OCI-LY1 (cell line): ENCODE data around the gene TMEM178B.

ENCODE experiments used
- H2AFZ ChIP-seq: fragments of 200-600 bp; sonication (generic), shearing (Covaris generic); 2 replicates; pipeline ENCODE4 v1.6.0; 2014; ENCODE audit warnings: antibody characterized with exemption, mild to moderate bottlenecking, low read length
- H3F3A ChIP-seq: fragments of 200-600 bp; sonication (generic), shearing (Covaris generic); 2 replicates; pipeline ENCODE4 v1.6.0; 2014; ENCODE audit warnings: mild to moderate bottlenecking, antibody characterized with exemption, low read length, moderate library complexity; ENCODE audit not compliant: insufficient read depth
- H3K27ac ChIP-seq: fragments of 200-600 bp; sonication (generic); 2 replicates; pipeline ENCODE4 v1.5.1; 2014; ENCODE audit warnings: low read length, mixed run types, mild to moderate bottlenecking, low read depth; ENCODE audit not compliant: poor library complexity, severe bottlenecking
- H3K27me3 ChIP-seq: fragments of 200-600 bp; sonication (generic); 2 replicates; pipeline ENCODE4 v1.6.0; 2014; ENCODE audit warnings: antibody characterized with exemption, mild to moderate bottlenecking, low read length, moderate library complexity; ENCODE audit not compliant: insufficient read depth
- H3K36me3 ChIP-seq: fragments of 200-600 bp; sonication (generic); 2 replicates; pipeline ENCODE4 v1.6.1; 2014; ENCODE audit warnings: mild to moderate bottlenecking, antibody characterized with exemption, low read length, moderate library complexity, mixed read lengths; ENCODE audit not compliant: insufficient read depth
- H3K4me1 ChIP-seq: fragments of 200-600 bp; sonication (generic); 2 replicates; pipeline ENCODE4 v1.5.1; 2014; ENCODE audit warnings: mild to moderate bottlenecking, low read length, moderate library complexity; ENCODE audit not compliant: insufficient read depth, severe bottlenecking
- H3K4me2 ChIP-seq: fragments of 200-600 bp; sonication (generic), shearing (Covaris generic); 2 replicates; pipeline ENCODE4 v1.6.1; 2014; ENCODE audit warnings: low read length
- H3K4me3 ChIP-seq: fragments of 200-600 bp; sonication (generic); 2 replicates; pipeline ENCODE4 v1.5.1; 2014; ENCODE audit warnings: low read length, low read depth, mild to moderate bottlenecking, mixed read lengths; ENCODE audit not compliant: poor library complexity, severe bottlenecking
- H3K79me2 ChIP-seq: fragments of 200-600 bp; shearing (Covaris generic); 2 replicates; pipeline ENCODE4 v1.6.1; 2016; ENCODE audit warnings: mixed run types, low read length, mixed read lengths; ENCODE audit not compliant: insufficient read depth
- H3K9ac ChIP-seq: fragments of 200-600 bp; sonication (generic), shearing (Covaris generic); 2 replicates; pipeline ENCODE4 v1.6.1; 2014; ENCODE audit warnings: mild to moderate bottlenecking, low read length, mixed read lengths
- H3K9me2 ChIP-seq: fragments of 200-600 bp; sonication (generic), shearing (Covaris generic); 2 replicates; pipeline ENCODE4 v1.6.1; 2014; ENCODE audit warnings: low read depth, mild to moderate bottlenecking, low read length, mixed read lengths
- H3K9me3 ChIP-seq: fragments of 200-600 bp; shearing (Covaris generic); 2 replicates; pipeline ENCODE4 v1.6.1; 2014; ENCODE audit warnings: low read length, mixed read lengths
- H4K20me1 ChIP-seq: fragments of 200-600 bp; sonication (generic), shearing (Covaris generic); 2 replicates; pipeline ENCODE4 v1.6.0; 2016; ENCODE audit warnings: mild to moderate bottlenecking, low read length; ENCODE audit not compliant: insufficient read depth
- EZH2 ChIP-seq: fragments of 200-600 bp; sonication (generic), shearing (Covaris generic); IDR thresholded peaks from 2 replicates; pipeline ENCODE4 v1.8.0; 2017; ENCODE audit warnings: borderline replicate concordance, mixed run types, mild to moderate bottlenecking, antibody characterized with exemption, low read length, moderate library complexity, mixed read lengths
- TF ChIP-seq, protein P1 (sequence below): fragments of 200-600 bp; sonication (generic), shearing (Covaris generic); IDR thresholded peaks from 2 replicates; pipeline ENCODE4 v1.5.1; 2017; ENCODE audit warnings: mild to moderate bottlenecking, antibody characterized with exemption, low read length, moderate library complexity, mixed read lengths

The TMEM178B gene

DNA sequence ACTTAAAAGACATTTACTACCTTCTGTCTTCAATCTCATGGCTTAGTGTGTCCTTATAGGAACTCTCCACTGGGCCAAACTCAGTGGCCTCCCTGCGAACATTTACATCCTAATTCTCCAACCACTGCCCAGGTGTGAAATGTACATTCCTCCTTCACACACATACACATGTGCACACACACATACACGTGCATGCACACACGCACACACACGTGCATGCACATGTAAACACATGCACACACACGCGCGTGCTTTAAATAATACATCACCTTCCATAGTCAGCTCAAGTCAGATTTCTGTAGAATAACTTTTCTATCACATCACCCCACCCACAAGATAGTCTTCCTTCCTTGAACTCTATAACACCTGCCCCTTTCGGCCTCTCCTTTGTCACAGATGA, 216.5 kb downstream of the TMEM178B start:
- no peak for TF ChIP-seq EZH2
- TF ChIP-seq, protein P1, sequence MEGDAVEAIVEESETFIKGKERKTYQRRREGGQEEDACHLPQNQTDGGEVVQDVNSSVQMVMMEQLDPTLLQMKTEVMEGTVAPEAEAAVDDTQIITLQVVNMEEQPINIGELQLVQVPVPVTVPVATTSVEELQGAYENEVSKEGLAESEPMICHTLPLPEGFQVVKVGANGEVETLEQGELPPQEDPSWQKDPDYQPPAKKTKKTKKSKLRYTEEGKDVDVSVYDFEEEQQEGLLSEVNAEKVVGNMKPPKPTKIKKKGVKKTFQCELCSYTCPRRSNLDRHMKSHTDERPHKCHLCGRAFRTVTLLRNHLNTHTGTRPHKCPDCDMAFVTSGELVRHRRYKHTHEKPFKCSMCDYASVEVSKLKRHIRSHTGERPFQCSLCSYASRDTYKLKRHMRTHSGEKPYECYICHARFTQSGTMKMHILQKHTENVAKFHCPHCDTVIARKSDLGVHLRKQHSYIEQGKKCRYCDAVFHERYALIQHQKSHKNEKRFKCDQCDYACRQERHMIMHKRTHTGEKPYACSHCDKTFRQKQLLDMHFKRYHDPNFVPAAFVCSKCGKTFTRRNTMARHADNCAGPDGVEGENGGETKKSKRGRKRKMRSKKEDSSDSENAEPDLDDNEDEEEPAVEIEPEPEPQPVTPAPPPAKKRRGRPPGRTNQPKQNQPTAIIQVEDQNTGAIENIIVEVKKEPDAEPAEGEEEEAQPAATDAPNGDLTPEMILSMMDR: no peak
- H4K20me1 ChIP-seq: no peaks in the 10 kb centered on the region
- H3K27me3 ChIP-seq: no peaks in the 10 kb centered on the region
- H3K4me3 ChIP-seq: no peak overlapping the region
- H3K36me3 ChIP-seq: no peaks in the 10 kb centered on the region
- no peaks in the 10 kb centered on the region for H3K4me1 ChIP-seq
- H3K9me3 ChIP-seq: no peaks in the 10 kb centered on the region
- H3K4me2 ChIP-seq: no peak overlapping the region
- no peak overlapping the region for H3K27ac ChIP-seq
- H2AFZ ChIP-seq: no peak overlapping the region
- H3K9ac ChIP-seq: no peak overlapping the region
- H3K79me2 ChIP-seq: no peaks in the 10 kb centered on the region
- no peaks in the 10 kb centered on the region for H3K9me2 ChIP-seq
- no peaks in the 10 kb centered on the region for H3F3A ChIP-seq

DNA sequence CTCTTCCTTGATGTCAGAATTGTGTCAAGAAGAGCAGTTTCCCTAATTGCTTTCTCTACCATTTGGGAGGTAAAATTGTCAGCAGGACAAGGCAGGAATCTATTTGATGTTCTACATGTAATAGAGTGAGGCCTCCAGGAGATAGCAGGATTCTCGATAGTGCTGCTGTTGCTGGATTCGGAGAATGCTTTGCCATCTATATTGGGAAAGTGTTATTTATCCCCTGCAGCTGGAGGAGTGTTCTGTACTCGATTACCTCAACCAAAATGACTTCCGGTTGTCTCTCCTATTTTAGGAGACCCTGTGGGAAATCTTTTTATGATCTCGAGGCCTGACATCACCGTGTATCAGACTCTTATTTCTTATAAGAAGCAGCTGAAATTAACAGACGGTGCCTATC, 217.1 kb downstream of the TMEM178B start:
- TF ChIP-seq EZH2: no peak
- Histone ChIP-seq H3K4me3 (no peak overlapping the region), H3K4me1 (no peaks in the 10 kb centered on the region), H3K9ac (no peak overlapping the region), H3K9me2 (no peaks in the 10 kb centered on the region), H3K9me3 (no peaks in the 10 kb centered on the region), H3K79me2 (no peaks in the 10 kb centered on the region), H3K27me3 (no peaks in the 10 kb centered on the region), H3K36me3 (no peaks in the 10 kb centered on the region), H3K27ac (no peak overlapping the region), H3K4me2 (no peak overlapping the region), H3F3A (no peaks in the 10 kb centered on the region), H2AFZ (no peak overlapping the region), H4K20me1 (no peaks in the 10 kb centered on the region)

DNA sequence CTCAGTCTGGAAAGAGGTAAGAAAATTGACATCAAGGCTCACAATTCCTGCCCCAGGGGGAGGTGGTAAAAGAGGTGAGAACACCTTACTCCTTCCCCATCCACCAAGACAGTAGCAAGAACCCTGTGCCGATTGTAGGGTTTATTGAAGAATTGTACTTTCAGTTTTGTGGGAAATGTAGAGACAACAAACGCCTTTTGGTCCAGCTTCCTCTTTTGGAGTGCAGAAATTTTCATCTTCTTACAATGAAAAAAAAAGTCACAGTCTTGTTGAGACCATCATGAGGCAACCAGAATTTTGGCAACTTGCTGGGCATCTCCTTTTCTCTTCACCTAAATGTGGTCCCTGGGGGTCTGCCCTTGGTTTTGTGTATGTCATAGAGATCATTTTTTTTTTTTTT, 217.7 kb downstream of the TMEM178B start:
- Histone ChIP-seq H3F3A (no peaks in the 10 kb centered on the region), H3K9me3 (no peaks in the 10 kb centered on the region), H2AFZ (no peak overlapping the region), H4K20me1 (no peaks in the 10 kb centered on the region), H3K4me1 (no peaks in the 10 kb centered on the region), H3K4me2 (no peak overlapping the region), H3K79me2 (no peaks in the 10 kb centered on the region), H3K9me2 (no peaks in the 10 kb centered on the region), H3K4me3 (no peak overlapping the region), H3K27ac (no peak overlapping the region), H3K9ac (no peak overlapping the region), H3K36me3 (no peaks in the 10 kb centered on the region), H3K27me3 (no peaks in the 10 kb centered on the region)
- no peak for TF ChIP-seq EZH2
- TF ChIP-seq, protein P1: no peak

DNA sequence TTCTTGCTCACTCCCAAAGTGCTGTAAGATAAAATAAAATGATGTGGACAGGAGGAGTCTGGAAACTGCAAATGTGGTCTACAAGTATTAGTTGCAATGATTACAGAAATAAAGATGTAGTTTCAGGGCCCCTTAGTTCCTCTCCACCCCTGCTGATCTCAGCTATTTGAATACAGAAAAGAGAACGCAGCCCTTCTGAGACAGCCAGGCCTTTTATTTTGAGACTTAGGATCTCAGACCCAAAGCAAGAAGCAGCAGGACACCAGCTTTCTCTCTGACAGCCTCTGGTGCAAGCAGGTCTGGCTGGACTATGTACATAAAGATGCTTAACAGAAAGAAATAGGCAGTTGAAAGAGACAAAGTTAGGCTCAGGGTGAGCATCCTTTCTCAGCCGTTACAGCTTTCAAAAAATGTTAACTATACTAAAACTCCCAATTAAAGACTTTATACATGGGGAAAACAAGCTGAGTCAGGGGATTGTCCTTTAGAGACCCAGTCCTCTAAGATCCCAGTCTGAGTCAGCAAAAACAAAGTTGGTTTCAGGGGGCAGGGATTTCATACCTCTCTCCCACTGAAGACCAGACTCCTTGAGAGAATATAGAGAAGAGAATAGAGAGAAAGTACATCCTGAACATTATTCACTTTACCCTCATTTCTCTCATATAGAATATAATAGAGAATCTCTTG, 220.4 kb downstream of the TMEM178B start:
- no peaks in the 10 kb centered on the region for H3K9me2 ChIP-seq
- no peaks in the 10 kb centered on the region for H3K36me3 ChIP-seq
- no peak overlapping the region for H3K27ac ChIP-seq
- H3K27me3 ChIP-seq: no peaks in the 10 kb centered on the region
- H3K4me2 ChIP-seq: no peak overlapping the region
- no peak overlapping the region for H3K4me3 ChIP-seq
- H3F3A ChIP-seq: no peaks in the 10 kb centered on the region
- no peaks in the 10 kb centered on the region for H3K4me1 ChIP-seq
- TF ChIP-seq EZH2: no peak
- TF ChIP-seq, protein P1: no peak
- no peaks in the 10 kb centered on the region for H3K9me3 ChIP-seq
- no peak overlapping the region for H2AFZ ChIP-seq
- H3K79me2 ChIP-seq: no peaks in the 10 kb centered on the region
- no peaks in the 10 kb centered on the region for H4K20me1 ChIP-seq
- H3K9ac ChIP-seq: no peak overlapping the region
